Mucosa of rectum (tissue), 2 donors: Measurements from ENCODE around the gene GLS.

Experiments used
- H3K27ac ChIP-seq, 2 donors: one replicate each; pipeline ENCODE4 v1.7.0; 2013; ENCODE audit warnings: inconsistent platforms in 2 of 2, low read depth in 2 of 2, low read length in 2 of 2
- H3K27me3 ChIP-seq, 2 donors: one replicate each; pipeline ENCODE4 v1.7.0; 2013; ENCODE audit warnings: low read length in 2 of 2; ENCODE audit not compliant: control insufficient read depth in 2 of 2, insufficient read depth in 2 of 2
- H3K36me3 ChIP-seq, 2 donors: one replicate each; pipeline ENCODE4 v1.7.0; 2013; ENCODE audit warnings: low read length in 2 of 2; ENCODE audit not compliant: control insufficient read depth in 2 of 2, insufficient read depth in 2 of 2
- H3K4me1 ChIP-seq, 2 donors: one replicate each; pipeline ENCODE4 v1.7.0; 2013; ENCODE audit warnings: low read length in 2 of 2, mild to moderate bottlenecking in 1 of 2; ENCODE audit not compliant: control insufficient read depth in 2 of 2, insufficient read depth in 2 of 2
- H3K4me3 ChIP-seq, 2 donors: one replicate each; pipeline ENCODE4 v1.7.0; 2013; ENCODE audit warnings: low read length in 2 of 2
- H3K9ac ChIP-seq, 2 donors: one replicate each; pipeline ENCODE4 v1.7.0; 2013; ENCODE audit warnings: low read length in 2 of 2, low read depth in 1 of 2, mild to moderate bottlenecking in 1 of 2
- H3K9me3 ChIP-seq, 2 donors: one replicate each; pipeline ENCODE4 v1.7.0; 2013; ENCODE audit warnings: low read length in 2 of 2; ENCODE audit not compliant: control insufficient read depth in 2 of 2
- donor health status: healthy.
- donor health status: Normal muscosa, but diverticular disease.

Gene GLS

GRCh38 chr2:190976521-190976920 lies 95.9 kb downstream of the GLS start:
- peaks cover 87 to 89% of the 10 kb centered on the region in 2 donors for H3K36me3 ChIP-seq
- no peaks in the 10 kb centered on the region for H3K4me1 ChIP-seq
- no peaks in the 10 kb centered on the region for H3K9me3 ChIP-seq
- H3K9ac ChIP-seq = no peak overlapping the region
- no peaks in the 10 kb centered on the region for H3K27me3 ChIP-seq
- no peak overlapping the region for H3K27ac ChIP-seq
- H3K4me3 ChIP-seq = no peak overlapping the region

GRCh38 chr2:190977505-190977904 lies 96.9 kb downstream of the GLS start:
- H3K27ac ChIP-seq = no peak overlapping the region
- no peaks in the 10 kb centered on the region for H3K4me1 ChIP-seq
- no peak overlapping the region for H3K9ac ChIP-seq
- H3K9me3 ChIP-seq = no peaks in the 10 kb centered on the region
- H3K27me3 ChIP-seq = no peaks in the 10 kb centered on the region
- no peak overlapping the region for H3K4me3 ChIP-seq
- peaks cover 90 to 92% of the 10 kb centered on the region in 2 donors for H3K36me3 ChIP-seq

- Histone ChIP-seq H3K36me3 (peaks cover 91 to 92% of the 10 kb centered on the region in 2 donors), H3K27ac (no peak overlapping the region), H3K4me1 (no peaks in the 10 kb centered on the region), H3K9me3 (no peaks in the 10 kb centered on the region), H3K9ac (no peak overlapping the region), H3K27me3 (no peaks in the 10 kb centered on the region), H3K4me3 (no peak overlapping the region)
Observed at GRCh38 chr2:190978389-190979053, 97.9 kb downstream of the GLS start.

GRCh38 chr2:190979906-190980629 lies 99.4 kb downstream of the GLS start:
- Histone ChIP-seq H3K36me3 (peaks cover 90 to 91% of the 10 kb centered on the region in 2 donors), H3K27me3 (no peaks in the 10 kb centered on the region), H3K27ac (peak overlapping the region in 1 of 2 donors; percentile 12), H3K4me1 (no peaks in the 10 kb centered on the region), H3K4me3 (no peak overlapping the region), H3K9me3 (no peaks in the 10 kb centered on the region), H3K9ac (no peak overlapping the region)

- H3K4me3 ChIP-seq = no peak overlapping the region
Observed at GRCh38 chr2:190980630-190981209, 100.1 kb downstream of the GLS start.

GRCh38 chr2:190981333-190981732 lies 100.7 kb downstream of the GLS start:
- Histone ChIP-seq H3K4me3 (no peak overlapping the region), H3K9me3 (no peaks in the 10 kb centered on the region), H3K27me3 (no peaks in the 10 kb centered on the region), H3K36me3 (peaks cover 90 to 91% of the 10 kb centered on the region in 2 donors), H3K27ac (no peak overlapping the region), H3K4me1 (no peaks in the 10 kb centered on the region), H3K9ac (no peak overlapping the region)

More at GRCh38 chr2:190980630-190981209, 100.1 kb downstream of the GLS start:
- H3K4me1 ChIP-seq = no peaks in the 10 kb centered on the region
- no peaks in the 10 kb centered on the region for H3K27me3 ChIP-seq
- peaks cover 90 to 91% of the 10 kb centered on the region in 2 donors for H3K36me3 ChIP-seq
- no peaks in the 10 kb centered on the region for H3K9me3 ChIP-seq
- H3K27ac ChIP-seq = peak overlapping the region in 1 of 2 donors; percentile 12
- H3K9ac ChIP-seq = no peak overlapping the region

GRCh38 chr2:190981733-190982132 lies 101.1 kb downstream of the GLS start:
- Histone ChIP-seq H3K9me3 (no peaks in the 10 kb centered on the region), H3K27me3 (no peaks in the 10 kb centered on the region), H3K9ac (no peak overlapping the region), H3K27ac (no peak overlapping the region), H3K36me3 (peaks cover 90 to 91% of the 10 kb centered on the region in 2 donors), H3K4me1 (no peaks in the 10 kb centered on the region), H3K4me3 (no peak overlapping the region)

GRCh38 chr2:190982262-190983034 lies 101.8 kb downstream of the GLS start:
- no peaks in the 10 kb centered on the region for H3K4me1 ChIP-seq
- no peak overlapping the region for H3K9ac ChIP-seq
- peaks cover 91 to 94% of the 10 kb centered on the region in 2 donors for H3K36me3 ChIP-seq
- H3K9me3 ChIP-seq = no peaks in the 10 kb centered on the region
- H3K27me3 ChIP-seq = no peaks in the 10 kb centered on the region
- H3K27ac ChIP-seq = no peak overlapping the region
- no peak overlapping the region for H3K4me3 ChIP-seq

- Histone ChIP-seq H3K36me3 (peaks cover 89 to 94% of the 10 kb centered on the region in 2 donors), H3K9me3 (no peaks in the 10 kb centered on the region), H3K9ac (no peak overlapping the region)
Observed at GRCh38 chr2:190984595-190984994, 104.0 kb downstream of the GLS start.

More at GRCh38 chr2:190984595-190984994, 104.0 kb downstream of the GLS start:
- Histone ChIP-seq H3K4me1 (no peaks in the 10 kb centered on the region), H3K27ac (no peak overlapping the region), H3K27me3 (no peaks in the 10 kb centered on the region), H3K4me3 (no peak overlapping the region)
